Central memory CD8-positive, alpha-beta T cell (primary cell): ENCODE measurements around the gene PDHB.

Experiments used
- ATAC-seq: fragments of 150-1000 bp; cut with Tn5 transposase; replicated peaks from 2 replicates; pipeline ENCODE4 v1.10.0; 2022; ENCODE audit warnings: mild to moderate bottlenecking, moderate FRiP score, moderate number of reproducible peaks; ENCODE audit not compliant: poor library complexity, severe bottlenecking; ENCODE audit errors: extremely low read depth
- DNase-seq, 2 donors: peaks; one replicate each; pipeline ENCODE4 v3.0.0; 2021; ENCODE audit warnings: low spot score in 2 of 2
- H3K27ac Mint-ChIP-seq: one replicate; pipeline ENCODE4 v1.8.0; 2022; ENCODE audit warnings: low read depth, mild to moderate bottlenecking, moderate library complexity, mixed read lengths
- H3K27me3 Mint-ChIP-seq: one replicate; pipeline ENCODE4 v1.8.0; 2022; ENCODE audit warnings: mixed read lengths
- H3K36me3 Mint-ChIP-seq: one replicate; pipeline ENCODE4 v1.8.0; 2022; ENCODE audit warnings: mild to moderate bottlenecking, moderate library complexity, mixed read lengths; ENCODE audit not compliant: insufficient read depth
- H3K4me1 Mint-ChIP-seq: one replicate; pipeline ENCODE4 v1.8.0; 2022; ENCODE audit warnings: mixed read lengths
- H3K4me3 Mint-ChIP-seq: one replicate; pipeline ENCODE4 v1.8.0; 2022; ENCODE audit warnings: mild to moderate bottlenecking, moderate library complexity, mixed read lengths
- H3K9me3 Mint-ChIP-seq: one replicate; pipeline ENCODE4 v1.8.0; 2022; ENCODE audit warnings: mixed read lengths

PDHB gene

GRCh38 chr3:58433400-58434167 is at the start of gene PDHB:
TSS of gene PDHB (minus strand) at chr3:58433832. CDS start at chr3:58433809, 23 bp downstream.
- H3K9me3 Mint-ChIP-seq: no peaks in the 10 kb centered on the region
- H3K36me3 Mint-ChIP-seq: peaks cover 38% of the 10 kb centered on the region
- H3K4me1 Mint-ChIP-seq: peaks cover 27% of the 10 kb centered on the region
- DNase-seq (peak; percentile 78 to 79), ATAC-seq (peak; percentile 95)
- no peaks in the 10 kb centered on the region for H3K27me3 Mint-ChIP-seq
- H3K27ac Mint-ChIP-seq: peak within 1 kb of the TSS; percentile 87
- H3K4me3 Mint-ChIP-seq: peak within 1 kb of the TSS; percentile 90

- DNase-seq (no peak), ATAC-seq (no peak)
- no peaks in the 10 kb centered on the region for H3K36me3 Mint-ChIP-seq
- H3K9me3 Mint-ChIP-seq: no peaks in the 10 kb centered on the region
- H3K4me3 Mint-ChIP-seq: no peak overlapping the region
- no peak overlapping the region for H3K27ac Mint-ChIP-seq
- H3K27me3 Mint-ChIP-seq: no peaks in the 10 kb centered on the region
- H3K4me1 Mint-ChIP-seq: peaks cover 18% of the 10 kb centered on the region
Observed at GRCh38 chr3:58482917-58483636, 49.4 kb upstream of the PDHB start.

- Mint-ChIP-seq H3K9me3 (no peaks in the 10 kb centered on the region), H3K4me3 (no peak overlapping the region), H3K27me3 (no peaks in the 10 kb centered on the region), H3K36me3 (no peaks in the 10 kb centered on the region), H3K27ac (no peak overlapping the region), H3K4me1 (peaks cover 2% of the 10 kb centered on the region)
- ATAC-seq (no peak), DNase-seq (no peak)
Observed at GRCh38 chr3:58480309-58480708, 46.7 kb upstream of the PDHB start.

GRCh38 chr3:58478781-58479180 is 45.1 kb upstream of the PDHB start:
- H3K27ac Mint-ChIP-seq: no peak overlapping the region
- no peaks in the 10 kb centered on the region for H3K36me3 Mint-ChIP-seq
- no peaks in the 10 kb centered on the region for H3K27me3 Mint-ChIP-seq
- peaks cover 17% of the 10 kb centered on the region for H3K4me1 Mint-ChIP-seq
- no peak overlapping the region for H3K4me3 Mint-ChIP-seq
- ATAC-seq (no peak), DNase-seq (no peak)
- H3K9me3 Mint-ChIP-seq: no peaks in the 10 kb centered on the region

- H3K27ac Mint-ChIP-seq: no peak overlapping the region
- ATAC-seq: no peak
- no peak overlapping the region for H3K4me3 Mint-ChIP-seq
Observed at GRCh38 chr3:58474967-58475578, 41.4 kb upstream of the PDHB start.

GRCh38 chr3:58474348-58474911 is 40.8 kb upstream of the PDHB start:
- H3K27ac Mint-ChIP-seq: peak overlapping the region; percentile 48
- H3K4me1 Mint-ChIP-seq: peaks cover 46% of the 10 kb centered on the region
- no peaks in the 10 kb centered on the region for H3K36me3 Mint-ChIP-seq
- H3K9me3 Mint-ChIP-seq: no peaks in the 10 kb centered on the region
- ATAC-seq: no peak
- no peaks in the 10 kb centered on the region for H3K27me3 Mint-ChIP-seq
- no peak overlapping the region for H3K4me3 Mint-ChIP-seq
- DNase-seq: no peak

More at GRCh38 chr3:58474967-58475578, 41.4 kb upstream of the PDHB start:
- no peak for DNase-seq
- Mint-ChIP-seq H3K4me1 (peaks cover 46% of the 10 kb centered on the region), H3K9me3 (no peaks in the 10 kb centered on the region), H3K27me3 (no peaks in the 10 kb centered on the region), H3K36me3 (no peaks in the 10 kb centered on the region)

- no peak for DNase-seq
- ATAC-seq: no peak
- no peaks in the 10 kb centered on the region for H3K36me3 Mint-ChIP-seq
- H3K9me3 Mint-ChIP-seq: no peaks in the 10 kb centered on the region
- H3K4me3 Mint-ChIP-seq: no peak overlapping the region
- no peak overlapping the region for H3K27ac Mint-ChIP-seq
- H3K27me3 Mint-ChIP-seq: no peaks in the 10 kb centered on the region
- peaks cover 46% of the 10 kb centered on the region for H3K4me1 Mint-ChIP-seq
Observed at GRCh38 chr3:58473275-58473674, 39.6 kb upstream of the PDHB start.

- Mint-ChIP-seq H3K4me3 (peak overlapping the region; percentile 65), H3K9me3 (no peaks in the 10 kb centered on the region), H3K4me1 (peaks cover 46% of the 10 kb centered on the region), H3K27ac (peak overlapping the region; percentile 59), H3K27me3 (no peaks in the 10 kb centered on the region), H3K36me3 (no peaks in the 10 kb centered on the region)
- peak; percentile 99 for ATAC-seq
- peak in 1 of 2 donors; percentile 56 for DNase-seq
Observed at GRCh38 chr3:58471025-58471887, 37.6 kb upstream of the PDHB start.

GRCh38 chr3:58470363-58471024 is 36.9 kb upstream of the PDHB start:
- Mint-ChIP-seq H3K36me3 (no peaks in the 10 kb centered on the region), H3K4me1 (peaks cover 46% of the 10 kb centered on the region), H3K27ac (peak overlapping the region; percentile 59), H3K4me3 (peak overlapping the region; percentile 65), H3K9me3 (no peaks in the 10 kb centered on the region), H3K27me3 (no peaks in the 10 kb centered on the region)
- no peak for ATAC-seq
- DNase-seq: no peak

GRCh38 chr3:58469096-58469495 is 35.5 kb upstream of the PDHB start:
- Mint-ChIP-seq H3K4me1 (peaks cover 32% of the 10 kb centered on the region), H3K27me3 (no peaks in the 10 kb centered on the region), H3K4me3 (no peak overlapping the region), H3K27ac (no peak overlapping the region), H3K36me3 (no peaks in the 10 kb centered on the region), H3K9me3 (no peaks in the 10 kb centered on the region)
- no peak for ATAC-seq
- DNase-seq: no peak

- Mint-ChIP-seq H3K27me3 (no peaks in the 10 kb centered on the region), H3K4me1 (peaks cover 27% of the 10 kb centered on the region), H3K4me3 (no peak overlapping the region), H3K36me3 (no peaks in the 10 kb centered on the region), H3K27ac (no peak overlapping the region), H3K9me3 (no peaks in the 10 kb centered on the region)
- ATAC-seq: no peak
- DNase-seq: no peak
Observed at GRCh38 chr3:58466899-58467563, 33.4 kb upstream of the PDHB start.
